Erythroblast (primary cell): Measurements from ENCODE around the gene FTO.

Source experiments
- GATA1 ChIP-seq: IDR thresholded peaks from 2 replicates; pipeline ENCODE4 v1.6.1; 2011; ENCODE audit warnings: low read depth, mild to moderate bottlenecking, control low read depth, low read length, moderate library complexity
- POLR2A ChIP-seq: IDR thresholded peaks from 2 replicates; pipeline ENCODE4 v1.6.1; 2011; ENCODE audit warnings: mild to moderate bottlenecking, low read length

DNA sequence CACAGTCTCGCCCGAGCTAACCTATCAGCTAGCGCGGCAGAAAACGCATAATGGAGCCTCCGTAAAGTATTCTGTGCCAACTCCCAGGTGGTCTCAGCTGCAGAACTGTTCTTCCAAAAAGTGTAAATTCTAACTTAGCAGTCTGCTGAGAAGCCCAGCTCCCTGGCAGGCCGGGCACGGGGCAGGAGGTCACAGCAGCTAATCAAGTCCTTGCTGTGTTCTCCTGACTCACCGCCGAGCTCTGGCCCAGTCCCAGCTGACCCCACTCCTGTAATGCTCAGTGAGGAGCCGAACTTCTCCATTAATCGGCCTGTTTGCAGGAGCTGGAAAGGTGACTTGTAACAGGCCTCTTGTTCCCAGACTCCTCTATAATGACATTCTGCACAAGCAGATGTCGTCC lies 389.3 kb downstream of the FTO start:
- TF ChIP-seq POLR2A = no peak
- no peak for TF ChIP-seq GATA1
